Small intestine (tissue), 7 donors: Measurements from ENCODE around the gene GARIN5B. TPM values are rescaled to one million over a fixed set of nuclear protein-coding genes. Genes with fewer than 3 reads are reported as not detected.

Source experiments
- DNase-seq, 2 donors: peaks; one replicate each; pipeline versions ENCODE4 v3.0.0 to v3.0.0-alpha.2; 2013
- FAIRE-seq: peaks from 2 replicates; lab custom pipeline; 2012; peaks lifted over from hg19 to GRCh38; lab: Jason Lieb, UNC
- H3K27ac ChIP-seq, 3 donors: one replicate each; pipeline ENCODE4 v1.5.1; 2013; ENCODE audit warnings: low read length in 2 of 3, mild to moderate bottlenecking in 2 of 3, control low read depth in 1 of 3, inconsistent platforms in 1 of 3, low read depth in 1 of 3, moderate library complexity in 1 of 3
- H3K27me3 ChIP-seq, 3 donors: one replicate each; pipeline ENCODE4 v1.6.1; 2013; ENCODE audit warnings: low read length in 3 of 3, inconsistent platforms in 1 of 3; ENCODE audit not compliant: control insufficient read depth in 3 of 3, insufficient read depth in 3 of 3
- H3K36me3 ChIP-seq, 3 donors: one replicate each; pipeline ENCODE4 v1.6.1; 2013; ENCODE audit warnings: low read length in 3 of 3, inconsistent platforms in 1 of 3, low read depth in 1 of 3, mild to moderate bottlenecking in 1 of 3, moderate library complexity in 1 of 3; ENCODE audit not compliant: control insufficient read depth in 3 of 3, insufficient read depth in 2 of 3
- H3K4me1 ChIP-seq, 3 donors: one replicate each; pipeline ENCODE4 v1.6.1; 2013; ENCODE audit warnings: low read length in 2 of 3, inconsistent platforms in 1 of 3, low read depth in 1 of 3, mild to moderate bottlenecking in 1 of 3, moderate library complexity in 1 of 3; ENCODE audit not compliant: control insufficient read depth in 3 of 3, insufficient read depth in 2 of 3
- H3K4me3 ChIP-seq, 3 donors: one replicate each; pipeline ENCODE4 v1.5.1; 2013; ENCODE audit warnings: low read length in 3 of 3, control low read depth in 1 of 3, inconsistent platforms in 1 of 3, low read depth in 1 of 3, mild to moderate bottlenecking in 1 of 3, moderate library complexity in 1 of 3
- H3K9me3 ChIP-seq, 2 donors: one replicate each; pipeline ENCODE4 v1.6.1; 2013; ENCODE audit warnings: low read depth in 1 of 2, low read length in 1 of 2; ENCODE audit not compliant: control insufficient read depth in 2 of 2, insufficient read depth in 1 of 2
- WGBS, 3 donors: extraction: QIAGEN DNeasy Blood & Tissue Kit; methylation state at CpG; one replicate each; pipeline ENCODE4 v1.1.7; 2013; 5-methylcytosine and 5-hydroxymethylcytosine counted together
- polyA plus RNA-seq, 4 donors: library from polyadenylated mRNA; stranded (reverse) in 3 of 4; unstranded in 1 of 4; fragments of 200-250 nt in 3 of 4; fragments of 120-200 nt in 1 of 4; gene quantifications; one replicate each; pipeline versions ENCODE4 v1.2.1 to v1.2.3, GENCODE V29; 2013
- donor health status: healthy with polysubstance abuse.
- donor health status: control.
- donor health status: control.
- donor health status: Bipolar disorder and iron deficiency.
- donor health status: healthy.

The GARIN5B gene
- polyA plus RNA-seq, 4 donors, result 0.03 TPM; not detected in 3

- FAIRE-seq, result no peak
- WGBS, 3 donors, result 44 to 63% (median 58%) methylated on average over 6 of the region's 6 CpGs
- Histone ChIP-seq H3K4me1 (peaks cover 0 to 20% (median 5%) of the 10 kb centered on the region in 3 donors), H3K9me3 (no peaks in the 10 kb centered on the region), H3K27ac (no peak overlapping the region), H3K4me3 (no peak overlapping the region), H3K36me3 (peaks cover 0 to 17% (median 2%) of the 10 kb centered on the region in 3 donors), H3K27me3 (peaks cover 4 to 61% (median 33%) of the 10 kb centered on the region in 3 donors)
- DNase-seq, result no peak
These were observed 11.0 kb downstream of the GARIN5B start for GRCh38 chr19:55352040-55352439.

GRCh38 chr19:55350620-55351315, 12.3 kb downstream of the GARIN5B start:
- Histone ChIP-seq H3K4me3 (no peak overlapping the region), H3K36me3 (peaks cover 0 to 26% (median 5%) of the 10 kb centered on the region in 3 donors), H3K9me3 (no peaks in the 10 kb centered on the region), H3K27ac (no peak overlapping the region), H3K4me1 (peaks cover 0 to 20% (median 5%) of the 10 kb centered on the region in 3 donors), H3K27me3 (peaks cover 4 to 48% (median 30%) of the 10 kb centered on the region in 3 donors)
- no peak for FAIRE-seq
- DNase-seq, result no peak
- 55 to 67% (median 59%) methylated on average over 11 of the region's 11 CpGs for WGBS, 3 donors

GRCh38 chr19:55348317-55349034, 14.6 kb downstream of the GARIN5B start:
- H3K4me1 ChIP-seq, result peaks cover 0 to 12% (median 2%) of the 10 kb centered on the region in 3 donors
- peaks cover 4 to 26% (median 24%) of the 10 kb centered on the region in 3 donors for H3K27me3 ChIP-seq
- H3K9me3 ChIP-seq, result no peaks in the 10 kb centered on the region
- H3K4me3 ChIP-seq, result no peak overlapping the region
- FAIRE-seq (no peak), DNase-seq (no peak)
- peaks cover 0 to 44% (median 5%) of the 10 kb centered on the region in 3 donors for H3K36me3 ChIP-seq
- 73 to 81% (median 80%) methylated on average over 22 of the region's 22 CpGs for WGBS, 3 donors
- no peak overlapping the region for H3K27ac ChIP-seq

- DNase-seq (no peak), FAIRE-seq (no peak)
- Histone ChIP-seq H3K4me3 (no peak overlapping the region), H3K27ac (no peak overlapping the region), H3K36me3 (peaks cover 0 to 54% (median 5%) of the 10 kb centered on the region in 3 donors), H3K9me3 (no peaks in the 10 kb centered on the region), H3K27me3 (peaks cover 4 to 16% (median 14%) of the 10 kb centered on the region in 3 donors), H3K4me1 (peaks cover 0 to 4% (median 0%) of the 10 kb centered on the region in 3 donors)
- 80 to 90% (median 84%) methylated on average over 8 to 10 of the region's 10 CpGs for WGBS, 3 donors
These were observed 15.5 kb downstream of the GARIN5B start for GRCh38 chr19:55347442-55348009.

GRCh38 chr19:55346725-55347441, 16.2 kb downstream of the GARIN5B start:
- Histone ChIP-seq H3K36me3 (peaks cover 0 to 60% (median 5%) of the 10 kb centered on the region in 3 donors), H3K4me3 (no peak overlapping the region), H3K9me3 (no peaks in the 10 kb centered on the region), H3K4me1 (peaks cover 0 to under 1% (median 0%) of the 10 kb centered on the region in 3 donors), H3K27ac (no peak overlapping the region), H3K27me3 (peaks cover 0 to 10% (median 8%) of the 10 kb centered on the region in 3 donors)
- no peak for FAIRE-seq
- no peak for DNase-seq
- 89 to 93% (median 89%) methylated on average over 31 to 41 of the region's 41 CpGs for whole genome bisulfite sequencing, 3 donors

- H3K36me3 ChIP-seq, result peaks cover 0 to 65% (median 5%) of the 10 kb centered on the region in 3 donors
- FAIRE-seq, result no peak
These were observed 17.0 kb downstream of the GARIN5B start for GRCh38 chr19:55345818-55346724.

GRCh38 chr19:55345101-55345817, 17.8 kb downstream of the GARIN5B start:
- no peak for FAIRE-seq
- Histone ChIP-seq H3K9me3 (no peaks in the 10 kb centered on the region), H3K27me3 (no peaks in the 10 kb centered on the region), H3K27ac (no peak overlapping the region), H3K4me3 (no peak overlapping the region), H3K36me3 (peaks cover 0 to 65% (median 5%) of the 10 kb centered on the region in 3 donors), H3K4me1 (peaks cover 0 to 7% (median 4%) of the 10 kb centered on the region in 3 donors)
- WGBS, 3 donors, result 82 to 88% (median 87%) methylated on average over 22 of the region's 22 CpGs
- DNase-seq, result no peak

More at GRCh38 chr19:55345818-55346724, 17.0 kb downstream of the GARIN5B start:
- Histone ChIP-seq H3K27ac (no peak overlapping the region), H3K27me3 (peaks cover 0 to 4% (median 2%) of the 10 kb centered on the region in 3 donors), H3K9me3 (no peaks in the 10 kb centered on the region), H3K4me3 (no peak overlapping the region), H3K4me1 (peaks cover 0 to 7% (median 0%) of the 10 kb centered on the region in 3 donors)
- DNase-seq, result peak in 1 of 2 donors; percentile 42
- 83 to 85% (median 84%) methylated on average over 41 to 43 of the region's 43 CpGs for WGBS, 3 donors
